H1 (cell line): ENCODE results near the gene DENND4B. TPM values are rescaled to one million over a fixed set of nuclear protein-coding genes. Genes with fewer than 3 reads are reported as not detected.

Experiments used
- CTCF ChIA-PET: fragments of 300-600 bp; sonication (Branson Sonifier 250); formaldehyde crosslinking; loops from one replicate; lab custom pipeline; 2021; ENCODE audit not compliant: partially characterized antibody; lab: Charles Lee
- POLR2A ChIA-PET: fragments of 300-600 bp; sonication (Branson Sonifier 250); formaldehyde crosslinking; loops from one replicate; lab custom pipeline; 2021; ENCODE audit warnings: inconsistent platforms; ENCODE audit not compliant: partially characterized antibody; lab: Charles Lee
- DNase-seq, 2 experiments: peaks; one replicate each; pipeline versions ENCODE4 v3.0.0 to v3.0.0-alpha.2; 2010 to 2022; ENCODE audit warnings: low spot score in 2 of 2, low read depth in 1 of 2, mixed read lengths in 1 of 2
- FAIRE-seq: peaks from 2 replicates; lab custom pipeline; 2011; peaks lifted over from hg19 to GRCh38; lab: Jason Lieb, UNC
- H2AFZ ChIP-seq: 2 replicates; pipeline ENCODE4 v1.8.1; 2012; ENCODE audit warnings: low read length, inconsistent platforms
- H2AK5ac ChIP-seq: 2 replicates; pipeline ENCODE4 v1.6.1; 2013; ENCODE audit warnings: low read depth, low read length
- H2BK120ac ChIP-seq: replicated peaks from 2 replicates; pipeline ENCODE3; 2013; ENCODE audit warnings: low read depth, low read length, inconsistent platforms
- H2BK12ac ChIP-seq: 2 replicates; pipeline ENCODE4 v1.6.1; 2013; ENCODE audit warnings: low read depth, low read length
- H2BK15ac ChIP-seq: 2 replicates; pipeline ENCODE4 v1.6.1; 2013; ENCODE audit warnings: low read length
- H2BK20ac ChIP-seq: 2 replicates; pipeline ENCODE4 v1.6.1; 2013; ENCODE audit warnings: low read length
- H2BK5ac ChIP-seq: 2 replicates; pipeline ENCODE4 v1.6.1; 2013; ENCODE audit warnings: low read depth, low read length
- H3K14ac ChIP-seq: 2 replicates; pipeline ENCODE4 v1.6.1; 2013; ENCODE audit warnings: inconsistent platforms; ENCODE audit not compliant: insufficient read length
- H3K18ac ChIP-seq: 2 replicates; pipeline ENCODE4 v1.6.1; 2013; ENCODE audit warnings: low read length; ENCODE audit errors: extremely low read depth
- H3K23ac ChIP-seq: 2 replicates; pipeline ENCODE4 v1.6.1; 2013; ENCODE audit warnings: inconsistent platforms; ENCODE audit not compliant: insufficient read length
- H3K23me2 ChIP-seq: 2 replicates; pipeline ENCODE4 v1.6.1; 2013; ENCODE audit warnings: low read depth, low read length
- H3K27ac ChIP-seq: 2 replicates; pipeline ENCODE4 v1.6.1; 2011; ENCODE audit warnings: low read depth, low read length, inconsistent platforms
- H3K27me3 ChIP-seq, 4 experiments: replicated peaks in 1 of 4; 1 replicate in 1 of 4; 2 replicates in 3 of 4; pipeline versions ENCODE4 v1.6.1 to v1.8.1; 2011 to 2013; ENCODE audit warnings: low read length in 3 of 4, mild to moderate bottlenecking in 3 of 4, inconsistent platforms in 2 of 4, mixed read lengths in 2 of 4, moderate library complexity in 1 of 4; ENCODE audit not compliant: control insufficient read depth in 3 of 4, insufficient read depth in 3 of 4; ENCODE audit errors: extremely low read depth in 1 of 4
- H3K36me3 ChIP-seq, 4 experiments: 2 replicates each; pipeline versions ENCODE4 v1.6.1 to v1.8.1; 2011 to 2013; ENCODE audit warnings: mild to moderate bottlenecking in 4 of 4, low read length in 3 of 4, moderate library complexity in 2 of 4, control low read depth in 1 of 4, inconsistent platforms in 1 of 4; ENCODE audit not compliant: insufficient read depth in 4 of 4, control insufficient read depth in 2 of 4
- H3K4ac ChIP-seq: replicated peaks from 2 replicates; pipeline ENCODE3; 2013; ENCODE audit warnings: low read length, low read depth, mixed read lengths, inconsistent platforms; ENCODE audit not compliant: insufficient read length
- H3K4me1 ChIP-seq, 4 experiments: replicated peaks in 1 of 4; 1 replicate in 1 of 4; 2 replicates in 3 of 4; pipeline versions ENCODE4 v1.6.1 to v1.8.1; 2011 to 2013; ENCODE audit warnings: low read length in 3 of 4, inconsistent platforms in 2 of 4, mixed read lengths in 1 of 4; ENCODE audit not compliant: insufficient read depth in 4 of 4, control insufficient read depth in 3 of 4
- H3K4me2 ChIP-seq, 2 experiments: 2 replicates each; pipeline versions ENCODE4 v1.6.1 to v1.8.1; 2011 to 2013; ENCODE audit warnings: low read depth in 2 of 2, low read length in 2 of 2, control low read depth in 1 of 2, inconsistent platforms in 1 of 2, mild to moderate bottlenecking in 1 of 2; ENCODE audit not compliant: insufficient read depth in 1 of 2
- H3K4me3 ChIP-seq, 4 experiments: fragments of 200-600, 300-600 bp in 1 of 4; sonication (generic), shearing (Covaris generic), sonication (Bioruptor Twin) in 1 of 4; 2 replicates each; pipeline versions ENCODE4 v1.5.1 to v1.8.1; 2011 to 2016; ENCODE audit warnings: low read length in 4 of 4, low read depth in 3 of 4, control low read depth in 2 of 4, inconsistent platforms in 2 of 4, mild to moderate bottlenecking in 2 of 4, mixed read lengths in 1 of 4, moderate library complexity in 1 of 4; ENCODE audit not compliant: insufficient read depth in 2 of 4; ENCODE audit errors: extremely low read depth in 1 of 4
- H3K56ac ChIP-seq: replicated peaks from 2 replicates; pipeline ENCODE3; 2013; ENCODE audit warnings: low read depth, mild to moderate bottlenecking, mixed read lengths, low read length, inconsistent platforms; ENCODE audit not compliant: insufficient read length
- H3K79me1 ChIP-seq: 2 replicates; pipeline ENCODE4 v1.6.1; 2013; ENCODE audit warnings: low read depth, low read length, control low read depth
- H3K79me2 ChIP-seq, 2 experiments: 2 replicates each; pipeline versions ENCODE4 v1.6.1 to v1.8.1; 2012 to 2013; ENCODE audit warnings: low read length in 2 of 2, mild to moderate bottlenecking in 2 of 2, inconsistent platforms in 1 of 2; ENCODE audit not compliant: insufficient read depth in 2 of 2, control insufficient read depth in 1 of 2
- H3K9ac ChIP-seq, 4 experiments: replicated peaks in 1 of 4; 1 replicate in 1 of 4; 2 replicates in 3 of 4; pipeline versions ENCODE4 v1.6.1 to v1.8.1; 2011 to 2013; ENCODE audit warnings: low read depth in 3 of 4, low read length in 3 of 4, control low read depth in 2 of 4, mild to moderate bottlenecking in 2 of 4, moderate library complexity in 2 of 4, inconsistent platforms in 1 of 4; ENCODE audit errors: extremely low read depth in 1 of 4
- H3K9me3 ChIP-seq, 2 experiments: 2 replicates each; pipeline versions ENCODE4 v1.6.1 to v1.8.1; 2012 to 2013; ENCODE audit warnings: mild to moderate bottlenecking in 2 of 2, moderate library complexity in 2 of 2, control low read depth in 1 of 2, inconsistent platforms in 1 of 2, low read depth in 1 of 2, low read length in 1 of 2, mixed read lengths in 1 of 2; ENCODE audit not compliant: insufficient read depth in 2 of 2
- H4K20me1 ChIP-seq, 2 experiments: replicated peaks in 1 of 2; 2 replicates each; pipeline versions ENCODE3 to v1.8.1; 2011 to 2013; ENCODE audit warnings: inconsistent platforms in 2 of 2, low read length in 2 of 2, mild to moderate bottlenecking in 1 of 2; ENCODE audit not compliant: insufficient read depth in 2 of 2, control insufficient read depth in 1 of 2
- H4K5ac ChIP-seq: 2 replicates; pipeline ENCODE4 v1.6.1; 2013; ENCODE audit warnings: low read length, low read depth, mixed read lengths, inconsistent platforms; ENCODE audit not compliant: insufficient read length
- H4K8ac ChIP-seq: 2 replicates; pipeline ENCODE4 v1.8.0; 2013; ENCODE audit warnings: mild to moderate bottlenecking, moderate library complexity, low read length, inconsistent platforms; ENCODE audit not compliant: insufficient read depth; ENCODE audit errors: extremely low read depth
- H4K91ac ChIP-seq: replicated peaks from 2 replicates; pipeline ENCODE3; 2013; ENCODE audit warnings: low read length, mixed read lengths, inconsistent platforms; ENCODE audit not compliant: insufficient read length
- SP1 ChIP-seq: IDR thresholded peaks from 2 replicates; pipeline ENCODE4 v1.6.1; 2011; ENCODE audit warnings: low read depth, low read length
- WGBS, 2 experiments: shearing (Covaris generic) in 1 of 2; methylation state at CpG; one replicate each; pipeline versions ENCODE4 v1.1.6 to v1.1.7; 2013 to 2015; ENCODE audit warnings: low lambda C conversion rate in 2 of 2, mixed read lengths in 2 of 2, inconsistent platforms in 1 of 2, low coverage in 1 of 2, missing lambda C conversion rate in 1 of 2; ENCODE audit not compliant: insufficient replicate concordance in 2 of 2, insufficient coverage in 1 of 2, insufficient read length in 1 of 2; ENCODE audit errors: extremely low coverage in 1 of 2, missing lambda C conversion rate in 1 of 2; 5-methylcytosine and 5-hydroxymethylcytosine counted together
- polyA plus RNA-seq, 7 experiments: library from polyadenylated mRNA; depleted of rRNA in 3 of 7; stranded (reverse) in 5 of 7; unstranded in 2 of 7; fragments of >200 nt in 5 of 7; fragments of 200-250 nt in 2 of 7; gene quantifications; 1 replicate in 5 of 7; 2 replicates in 1 of 7; 4 replicates in 1 of 7; pipeline versions ENCODE4 v1.2.1 to v1.2.3, GENCODE V29; 2011 to 2013; ENCODE audit warnings: missing spikeins in 2 of 7, mixed read lengths in 2 of 7
- total RNA-seq: library from RNA; stranded (reverse); fragmentation: NEBNext Ultra II Directional; extraction: Animal tissue kit (Norgen Biotek cat#: 25700); gene quantifications from 2 replicates; pipeline ENCODE4 v1.2.1, GENCODE V29; 2021

DENND4B gene
- total and polyA plus RNA-seq, 2 of the 8 experiments (the other 6 are each of a cell fraction or from before 2014, with no cell fraction given): 45.6 to 61.1 TPM

DNA sequence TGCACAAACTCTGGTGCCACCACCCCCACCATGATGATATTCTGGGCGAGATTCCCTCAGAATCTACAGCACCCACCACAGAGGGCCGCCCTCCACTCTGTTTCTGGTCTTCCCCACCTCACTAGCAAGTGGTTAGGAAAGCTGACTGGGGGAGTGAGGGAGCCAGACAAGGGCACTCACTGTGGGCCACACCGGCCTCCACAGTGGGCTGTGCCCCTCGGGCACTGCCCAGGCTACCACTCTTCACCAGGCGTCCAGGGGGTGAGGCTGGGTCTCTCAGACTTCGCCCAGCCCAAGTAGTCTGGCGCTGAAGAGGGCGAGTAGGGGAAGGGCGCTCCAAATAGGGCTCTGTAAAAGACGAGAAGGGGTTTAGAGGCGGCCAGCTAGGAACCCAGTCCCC lies 12.6 kb downstream of the DENND4B start:
- Histone ChIP-seq H4K91ac (no peak overlapping the region), H2BK5ac (no peak overlapping the region), H2AFZ (no peak overlapping the region), H3K56ac (no peak overlapping the region), H3K4me2 (no peak overlapping the region), H3K9ac (no peak overlapping the region), H3K18ac (no peak overlapping the region), H3K23me2 (no peaks in the 10 kb centered on the region; the same call in 1 of the 2 replicates), H4K5ac (no peak overlapping the region), H3K27ac (no peak overlapping the region), H3K27me3 (no peaks in the 10 kb centered on the region), H2BK12ac (no peak overlapping the region), H3K36me3 (peaks cover 12 to 61% (median 45%) of the 10 kb centered on the region in 4 experiments), H4K20me1 (peaks cover 0 to 11% of the 10 kb centered on the region in 2 experiments), H3K4me3 (no peak overlapping the region), H3K23ac (no peak overlapping the region), H3K79me2 (no peaks in the 10 kb centered on the region), H3K4ac (no peak overlapping the region), H2BK15ac (no peak overlapping the region), H4K8ac (no peak overlapping the region), H2BK120ac (no peak overlapping the region), H3K4me1 (no peaks in the 10 kb centered on the region), H2BK20ac (no peak overlapping the region), H3K9me3 (no peaks in the 10 kb centered on the region), H2AK5ac (no peak overlapping the region), H3K79me1 (no peaks in the 10 kb centered on the region; the same call in 1 of the 2 replicates), H3K14ac (no peak overlapping the region)
- no peak for TF ChIP-seq SP1
- ChIA-PET POLR2A (interaction anchor here (0.8 to 3.7 kb wide), 7 partner anchors 8 to 57 kb away, joined by 3 to 24 read pairs (median 6); partner anchors contain the start of genes DENND4B, GATAD2B and RPS27), CTCF (interaction anchor here (0.8 to 1.4 kb wide), 2 partner anchors 10 to 13 kb away, joined by 4 to 5 read pairs; partner anchors contain the start of gene DENND4B)
- FAIRE-seq (no peak), DNase-seq (no peak)
- 95% methylated on average over 11 of the region's 11 CpGs; no CpG with 5 or more reads in 1 of the 2 experiments for WGBS, 2 experiments
